Activated CD4-positive, alpha-beta T cell treated with anti-CD3 and anti-CD28 coated beads, Interleukin-10, Interleukin-2, amounts not matched to agents 100 ng/mL and 50 ng/mL, durations not matched to agents 16 hours and 8 hours (primary cell): ENCODE measurements around the gene MORC4.

Experiments
- DNase-seq: peaks from one replicate; pipeline ENCODE4 v3.0.0-alpha.2; 2020

MORC4 gene

GRCh38 chrX:106952089-106952488 lies 47.9 kb downstream of the MORC4 start:
- DNase-seq, result no peak

GRCh38 chrX:106951230-106951629 lies 48.8 kb downstream of the MORC4 start:
- no peak for DNase-seq

DNA sequence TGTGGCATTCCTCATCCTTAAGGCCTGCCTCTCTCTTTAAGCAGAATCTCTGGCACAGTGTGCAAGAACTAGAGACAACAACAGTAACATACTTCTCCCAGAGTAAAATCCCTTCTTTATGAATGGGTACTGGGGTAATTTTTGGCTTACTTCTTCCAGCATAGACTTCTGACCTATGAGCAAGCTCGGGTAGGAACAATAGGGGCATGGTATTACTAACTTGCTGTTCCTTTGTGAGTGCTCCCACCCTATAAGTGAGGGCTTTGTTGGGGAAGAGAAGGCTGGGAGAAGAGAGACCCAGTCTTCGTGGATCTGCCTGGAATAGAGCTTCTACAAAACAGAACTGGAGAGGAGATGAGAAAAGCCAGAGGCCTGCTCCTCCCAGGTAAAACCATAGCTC lies 49.6 kb downstream of the MORC4 start:
- DNase-seq, result no peak

DNA sequence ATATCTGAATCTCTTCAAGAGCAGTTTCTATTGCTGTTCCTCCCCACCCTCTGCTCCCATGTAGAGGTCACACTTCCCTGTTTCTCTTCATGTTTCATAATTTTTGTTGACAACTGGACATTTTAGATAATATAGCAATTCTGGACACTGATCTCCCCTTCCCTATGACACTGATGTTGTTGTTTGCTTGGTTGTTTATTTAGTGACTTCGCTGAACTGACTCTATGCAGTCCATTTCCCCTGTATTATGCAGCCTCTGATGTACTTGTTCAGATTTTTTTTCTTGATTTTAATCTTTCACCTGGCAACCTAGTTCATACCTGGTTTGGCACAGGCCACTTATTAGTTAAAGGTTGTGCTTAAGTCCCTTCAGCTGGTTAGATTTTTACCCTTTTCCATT lies 50.6 kb downstream of the MORC4 start:
- DNase-seq, result no peak

DNA sequence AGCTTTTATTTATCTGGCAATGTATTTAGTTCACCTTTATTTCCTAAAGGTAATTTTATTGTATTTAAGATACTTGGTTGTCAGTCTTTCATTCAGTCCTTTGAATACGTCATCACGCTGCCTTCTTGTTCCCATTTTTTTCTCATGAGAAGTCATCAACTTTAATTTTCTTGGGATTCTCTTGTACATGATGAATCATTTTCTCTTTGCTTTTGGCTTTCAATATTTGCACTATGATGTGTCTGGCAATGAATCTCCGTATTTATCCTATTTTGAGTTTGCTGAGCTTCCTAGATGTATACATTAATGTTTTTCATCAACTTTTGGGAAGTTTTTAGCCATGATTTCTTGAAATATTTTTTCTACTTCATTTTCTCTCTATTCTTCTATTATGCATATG lies 51.4 kb downstream of the MORC4 start:
- DNase-seq, result no peak

GRCh38 chrX:106946464-106946863 lies 53.5 kb downstream of the MORC4 start:
- DNase-seq, result no peak

DNA sequence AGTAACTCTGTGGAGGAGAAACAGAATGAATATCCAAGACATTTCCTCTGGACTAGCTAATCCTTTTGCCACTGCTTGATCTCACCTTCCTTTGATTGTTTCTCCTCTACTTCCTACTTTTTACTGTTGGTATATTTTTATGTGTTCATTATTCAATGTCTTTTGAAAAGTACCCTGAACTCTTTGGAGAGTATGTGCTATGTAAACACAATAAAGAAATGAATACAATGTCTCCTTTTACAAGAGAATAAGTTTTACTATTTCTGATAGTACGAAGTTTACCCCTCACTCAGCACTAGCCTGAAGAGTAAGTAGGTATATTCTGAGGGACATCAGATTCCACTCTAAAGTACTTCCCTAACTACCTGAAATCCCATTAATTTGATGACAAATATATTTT lies 59.9 kb downstream of the MORC4 start:
- DNase-seq, result no peak

DNA sequence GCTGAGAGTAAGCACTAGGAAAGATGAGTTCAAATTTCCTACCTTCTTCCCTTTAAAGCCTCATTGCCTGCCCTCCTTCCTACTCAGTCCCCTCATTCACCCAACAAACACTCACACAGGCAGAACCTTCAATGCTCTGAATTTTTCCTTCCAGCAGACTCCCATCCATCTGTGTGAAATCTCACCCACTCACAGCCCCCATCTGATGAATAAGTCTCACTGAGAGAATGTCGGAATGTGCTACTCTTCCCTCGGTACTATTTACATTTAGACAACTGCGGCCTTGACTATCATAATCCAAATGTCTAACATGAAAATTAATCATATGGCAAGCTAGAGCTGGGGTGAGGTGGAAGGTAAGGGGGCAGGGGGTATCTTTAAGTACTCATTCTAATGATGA lies 60.4 kb downstream of the MORC4 start:
- DNase-seq, result no peak

DNA sequence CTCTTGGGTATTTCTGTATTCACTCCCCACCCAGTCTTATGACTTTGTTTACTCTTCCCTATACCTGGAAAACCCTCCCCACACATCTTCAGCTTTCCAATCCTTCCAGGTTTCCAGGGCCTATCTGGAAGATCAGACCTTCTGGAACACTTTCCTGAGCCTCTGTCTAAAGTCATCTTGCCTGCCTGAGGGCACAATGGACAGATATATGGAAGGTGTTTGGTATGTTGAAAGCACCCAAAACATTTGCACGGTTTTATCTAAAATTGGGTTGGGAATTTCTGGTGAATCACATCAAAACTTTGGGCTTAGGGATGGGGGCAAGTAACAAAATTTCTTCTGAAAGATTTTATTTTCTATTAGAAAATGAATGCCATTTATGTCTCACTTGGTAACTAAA lies 63.8 kb downstream of the MORC4 start:
- DNase-seq, result no peak

DNA sequence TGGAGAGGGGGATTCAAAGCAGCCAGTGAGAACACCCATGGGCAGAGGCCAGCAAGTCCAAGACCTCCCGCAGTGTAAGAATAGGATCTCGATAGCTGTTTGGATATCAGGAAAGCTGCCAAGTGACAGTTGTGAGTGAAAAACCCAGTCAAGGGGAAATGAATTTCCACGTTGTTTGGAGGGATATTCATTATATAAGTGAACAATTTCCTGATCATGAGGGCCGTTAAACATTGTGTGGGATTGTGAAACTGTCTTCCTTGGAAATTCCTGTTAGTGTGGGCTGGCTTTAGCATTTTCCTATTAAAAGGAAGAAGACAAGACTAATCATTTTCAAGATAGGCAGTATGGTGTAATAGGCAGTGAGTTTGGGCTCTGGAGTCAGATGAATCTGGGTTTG lies 64.8 kb downstream of the MORC4 start:
- DNase-seq, result no peak

GRCh38 chrX:106933538-106933961 lies 66.5 kb downstream of the MORC4 start:
- no peak for DNase-seq

DNA sequence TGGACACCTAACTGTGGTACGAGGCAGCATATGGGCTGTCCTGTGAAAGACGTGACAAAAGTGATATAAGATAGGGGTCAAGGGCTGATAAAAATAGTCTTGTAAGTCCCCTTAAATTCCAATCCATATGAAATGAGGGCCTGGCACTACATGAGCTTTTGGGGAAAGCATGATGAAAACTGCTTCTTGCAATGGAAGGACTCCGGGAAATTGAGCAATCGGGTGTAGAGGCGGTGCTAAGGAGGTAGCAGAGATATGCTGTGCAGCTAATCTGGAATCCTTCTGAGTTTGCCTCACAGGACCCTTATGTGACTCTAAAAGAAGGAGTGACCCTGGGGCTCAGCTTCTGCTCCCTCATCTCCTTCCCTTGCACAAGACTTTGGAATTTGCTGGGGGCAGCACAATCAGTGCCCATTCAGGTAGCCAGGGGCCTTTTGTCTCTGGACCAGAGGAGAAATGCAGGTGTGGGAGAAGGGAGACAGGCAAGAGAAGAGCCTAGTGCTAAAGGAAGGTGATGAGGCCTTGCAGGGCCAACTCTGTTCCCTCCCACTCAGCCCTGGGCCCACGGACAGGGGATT lies 67.0 kb downstream of the MORC4 start:
- no peak for DNase-seq

DNA sequence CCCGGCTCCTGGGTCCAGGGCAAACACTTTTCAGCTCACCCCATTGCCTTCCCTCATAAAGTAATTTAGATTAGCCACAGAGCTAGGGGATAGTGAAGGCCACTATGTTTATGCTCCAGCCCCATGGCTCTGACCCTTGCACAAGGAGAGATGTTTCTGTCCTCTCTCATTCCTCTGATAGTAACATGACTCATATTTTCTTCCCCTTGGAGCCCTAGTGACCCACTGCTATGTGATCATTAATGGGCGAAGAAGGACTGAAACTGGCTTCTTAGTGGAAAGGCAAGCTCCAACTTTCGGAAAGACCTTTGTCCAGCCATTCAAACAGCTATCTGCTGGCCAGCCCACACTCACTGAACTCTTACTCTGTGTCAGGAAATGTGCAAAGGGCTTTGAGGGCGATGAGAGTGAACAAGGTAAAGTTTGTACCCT lies 67.5 kb downstream of the MORC4 start:
- DNase-seq, result no peak

GRCh38 chrX:106931831-106932491 lies 68.1 kb downstream of the MORC4 start:
- no peak for DNase-seq

GRCh38 chrX:106928227-106928626 lies 71.8 kb downstream of the MORC4 start:
- DNase-seq, result no peak

- DNase-seq, result no peak
Observed at GRCh38 chrX:106927700-106928099, 72.3 kb downstream of the MORC4 start.

DNA sequence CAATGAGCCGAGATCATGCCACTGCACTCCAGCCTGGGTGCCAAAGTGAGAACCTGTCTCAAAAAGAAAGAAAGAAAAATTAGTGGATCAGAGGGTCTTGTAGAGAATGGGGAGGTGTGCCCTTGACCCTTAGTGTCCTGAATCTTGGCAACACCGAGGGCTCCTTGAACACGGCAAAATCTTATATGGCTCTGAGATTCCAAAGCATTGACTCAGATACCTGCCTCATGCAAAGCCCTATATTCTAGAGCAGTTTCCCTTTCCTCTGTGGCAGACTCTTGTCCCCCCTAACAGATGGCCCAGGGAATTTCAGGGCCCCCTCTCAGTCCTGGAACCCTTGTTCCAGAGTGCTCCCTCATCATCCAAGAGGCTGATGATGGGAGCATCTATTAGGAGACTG lies 73.0 kb downstream of the MORC4 start:
- DNase-seq, result no peak

DNA sequence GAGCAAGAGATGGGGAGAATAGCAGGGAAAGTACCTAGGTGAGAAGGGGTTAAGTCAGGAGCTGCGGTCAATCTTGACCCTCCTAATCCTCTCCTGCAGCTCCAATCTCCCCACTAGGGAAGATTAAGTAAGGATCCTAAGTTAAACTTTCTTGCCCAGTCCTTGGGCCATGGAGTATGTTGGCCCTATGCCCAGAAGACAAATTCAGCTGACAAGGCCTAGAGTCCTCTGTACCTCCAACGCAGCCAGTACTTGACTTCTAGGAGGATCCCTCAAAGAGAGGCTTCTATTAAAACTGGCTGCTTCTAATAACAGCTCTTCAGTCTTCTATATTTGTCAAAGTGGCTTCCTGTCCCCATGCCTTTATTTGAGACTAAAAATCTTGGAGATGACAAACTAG lies 78.4 kb downstream of the MORC4 start:
- DNase-seq, result no peak

DNA sequence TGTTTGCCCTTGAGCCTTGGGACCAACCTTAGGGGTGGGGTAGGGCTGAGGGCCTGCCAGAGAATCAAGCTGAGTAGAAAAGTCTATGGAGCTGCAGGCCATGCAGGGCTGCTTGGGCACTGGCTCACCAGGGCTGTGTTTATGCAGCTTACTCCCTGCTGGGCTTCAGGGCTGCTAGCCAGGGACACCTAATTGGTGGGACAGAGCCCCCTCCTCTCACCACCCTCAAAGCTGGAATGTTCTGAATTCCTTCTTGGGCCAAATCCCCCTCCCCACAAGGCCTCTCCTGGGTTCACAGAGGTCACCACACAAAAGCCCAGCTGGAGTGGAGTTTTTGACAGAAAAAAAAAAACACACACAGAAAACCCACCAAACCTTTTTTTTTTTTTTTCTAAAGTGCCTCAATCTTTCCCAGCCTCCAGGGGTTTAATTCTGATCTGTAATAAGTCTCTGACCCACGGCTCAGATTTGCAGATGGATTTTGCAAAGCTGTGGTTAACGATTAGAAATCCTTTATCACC lies 80.0 kb downstream of the MORC4 start, which contains the start of gene CLDN2:
CLDN2 (plus strand) TSS at position 471 of the 521 bp plus-strand sequence. CDS start 7,827 bp downstream, outside the sequence.
- DNase-seq, result no peak

DNA sequence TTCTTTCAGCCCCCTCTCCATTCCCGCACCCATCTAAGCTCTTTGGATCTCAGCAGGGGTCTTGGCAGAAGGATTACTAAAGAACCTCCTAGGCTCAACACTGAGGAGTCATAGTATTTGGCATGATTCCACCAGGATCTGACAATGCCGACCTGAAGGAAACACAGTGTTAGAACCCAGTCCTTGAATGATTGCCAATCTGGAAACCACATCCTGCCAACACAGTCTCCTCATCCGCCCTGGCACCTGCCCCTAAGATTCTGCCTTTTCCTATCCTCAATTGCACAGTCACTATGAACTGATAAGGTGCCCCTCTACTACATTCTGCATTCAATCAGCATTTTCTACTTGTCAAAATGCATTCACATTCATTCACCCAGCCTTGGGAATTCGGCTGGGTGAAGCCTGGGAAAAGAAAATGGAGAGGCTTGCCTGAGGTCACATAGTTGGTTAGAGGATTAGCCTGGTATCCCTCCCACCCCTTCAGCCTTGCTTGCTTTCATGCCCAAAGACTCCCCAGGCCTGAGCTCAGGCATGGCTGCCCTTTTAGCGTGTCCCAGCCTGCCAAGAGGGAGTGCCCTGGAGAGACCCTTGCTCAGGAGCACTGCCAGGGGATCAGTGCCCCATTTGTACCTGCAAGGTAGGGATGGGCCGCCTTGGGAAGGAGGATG lies 82.0 kb downstream of the MORC4 start:
- DNase-seq, result peak; percentile 5

GRCh38 chrX:106912864-106913263 lies 87.1 kb downstream of the MORC4 start:
- no peak for DNase-seq

DNA sequence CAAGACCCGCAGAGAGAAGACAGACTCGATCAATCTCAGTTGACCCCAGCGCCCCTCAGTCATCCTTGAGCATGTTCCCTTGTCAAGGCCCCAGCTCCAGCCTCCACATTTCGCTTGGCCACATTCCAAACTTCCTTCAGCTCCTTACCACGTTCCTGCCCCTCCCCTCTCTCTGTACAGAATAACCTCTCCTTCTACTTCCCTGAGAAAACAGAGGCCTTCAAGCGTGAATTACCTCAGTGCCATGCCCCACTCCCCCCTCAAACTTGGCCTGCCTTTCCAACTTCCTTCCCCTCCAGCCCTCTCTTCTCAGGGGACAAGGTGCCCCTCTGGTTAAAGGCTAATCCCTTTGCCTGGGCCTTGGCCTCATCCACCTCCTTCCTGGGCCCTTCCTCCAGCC lies 93.7 kb downstream of the MORC4 start:
- DNase-seq, result no peak

- DNase-seq, result no peak
Observed at GRCh38 chrX:106905064-106905708, 94.8 kb downstream of the MORC4 start.
